ENCODE results near the gene NET1.

Gene NET1

DNA sequence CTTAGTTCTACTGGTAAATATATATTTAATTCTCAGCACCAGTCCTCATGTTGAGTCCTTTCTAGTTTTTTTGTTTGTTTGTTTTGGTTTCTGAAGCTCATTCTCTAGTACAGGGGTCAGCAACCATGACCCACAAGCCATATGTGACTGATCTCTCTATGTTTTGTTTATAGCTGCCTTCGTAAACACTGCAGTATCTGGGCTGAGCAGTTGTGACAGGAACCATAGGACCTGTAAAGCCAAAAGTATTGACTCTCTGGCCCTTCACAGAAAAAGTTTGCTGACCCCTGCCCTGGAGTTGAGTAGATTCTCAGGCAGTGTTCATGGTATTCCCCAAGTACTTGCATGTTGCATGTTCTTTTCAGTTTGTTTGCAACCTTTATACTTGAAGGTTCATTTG is 20.8 kb downstream of the NET1 start:
- Histone ChIP-seq H3K27me3 (ENCODE audit: insufficient read depth, insufficient read length) (no peaks in the 10 kb centered on the region), H3K36me3 (ENCODE audit: insufficient read depth, insufficient read length, low read length) (peaks cover 18% of the 10 kb centered on the region), H3K4me1 (ENCODE audit: insufficient read depth, insufficient read length) (no peaks in the 10 kb centered on the region), H3K9me3 (ENCODE audit: insufficient read depth, low read length) (no peaks in the 10 kb centered on the region), H3K9ac (ENCODE audit: insufficient read length, low read depth) (no peak overlapping the region), H3K4me3 (ENCODE audit: insufficient read length, low read depth) (no peak overlapping the region)
- DNase-seq (ENCODE audit: low read depth, low spot score): no peak
- TF ChIP-seq SUZ12 (IDR thresholded peaks at IDR 0.05; ENCODE audit: extremely low read depth, insufficient read depth, insufficient read length) (no peak), ZNF274 (IDR thresholded peaks at IDR 0.05; ENCODE audit: low read depth, low read length) (no peak), YY1 (IDR thresholded peaks at IDR 0.05; ENCODE audit: insufficient read depth, insufficient read length) (no peak)

GRCh38 chr10:5434017-5434753 is 21.8 kb downstream of the NET1 start:
- no peak for DNase-seq (ENCODE audit: low read depth, low spot score)
- peaks cover 14% of the 10 kb centered on the region for H3K36me3 ChIP-seq (ENCODE audit: insufficient read depth, insufficient read length, low read length)
- no peaks in the 10 kb centered on the region for H3K27me3 ChIP-seq (ENCODE audit: insufficient read depth, insufficient read length)
- TF ChIP-seq SUZ12 (IDR thresholded peaks at IDR 0.05; ENCODE audit: extremely low read depth, insufficient read depth, insufficient read length) (no peak), YY1 (IDR thresholded peaks at IDR 0.05; ENCODE audit: insufficient read depth, insufficient read length) (no peak), ZNF274 (IDR thresholded peaks at IDR 0.05; ENCODE audit: low read depth, low read length) (no peak)
- no peak overlapping the region for H3K4me3 ChIP-seq (ENCODE audit: insufficient read length, low read depth)
- H3K9ac ChIP-seq (ENCODE audit: insufficient read length, low read depth): no peak overlapping the region
- no peaks in the 10 kb centered on the region for H3K9me3 ChIP-seq (ENCODE audit: insufficient read depth, low read length)
- no peaks in the 10 kb centered on the region for H3K4me1 ChIP-seq (ENCODE audit: insufficient read depth, insufficient read length)

GRCh38 chr10:5435328-5435727 is 23.0 kb downstream of the NET1 start:
- H3K36me3 ChIP-seq (ENCODE audit: insufficient read depth, insufficient read length, low read length): peaks cover 4% of the 10 kb centered on the region
- TF ChIP-seq ZNF274 (IDR thresholded peaks at IDR 0.05; ENCODE audit: low read depth, low read length) (no peak), YY1 (IDR thresholded peaks at IDR 0.05; ENCODE audit: insufficient read depth, insufficient read length) (no peak), SUZ12 (IDR thresholded peaks at IDR 0.05; ENCODE audit: extremely low read depth, insufficient read depth, insufficient read length) (no peak)

GRCh38 chr10:5440206-5440605 is 27.8 kb downstream of the NET1 start:
- Histone ChIP-seq H3K36me3 (ENCODE audit: insufficient read depth, insufficient read length, low read length) (peaks cover 8% of the 10 kb centered on the region), H3K4me1 (ENCODE audit: insufficient read depth, insufficient read length) (no peaks in the 10 kb centered on the region), H3K9ac (ENCODE audit: insufficient read length, low read depth) (no peak overlapping the region), H3K4me3 (ENCODE audit: insufficient read length, low read depth) (no peak overlapping the region), H3K27me3 (ENCODE audit: insufficient read depth, insufficient read length) (no peaks in the 10 kb centered on the region), H3K9me3 (ENCODE audit: insufficient read depth, low read length) (no peaks in the 10 kb centered on the region)
- no peak for TF ChIP-seq ZNF274 (IDR thresholded peaks at IDR 0.05; ENCODE audit: low read depth, low read length)
- no peak for TF ChIP-seq SUZ12 (IDR thresholded peaks at IDR 0.05; ENCODE audit: extremely low read depth, insufficient read depth, insufficient read length)
- DNase-seq (ENCODE audit: low read depth, low spot score): no peak

More at GRCh38 chr10:5435328-5435727, 23.0 kb downstream of the NET1 start:
- Histone ChIP-seq H3K4me1 (ENCODE audit: insufficient read depth, insufficient read length) (no peaks in the 10 kb centered on the region), H3K9me3 (ENCODE audit: insufficient read depth, low read length) (no peaks in the 10 kb centered on the region), H3K27me3 (ENCODE audit: insufficient read depth, insufficient read length) (no peaks in the 10 kb centered on the region), H3K4me3 (ENCODE audit: insufficient read length, low read depth) (no peak overlapping the region), H3K9ac (ENCODE audit: insufficient read length, low read depth) (no peak overlapping the region)
- DNase-seq (ENCODE audit: low read depth, low spot score): no peak

DNA sequence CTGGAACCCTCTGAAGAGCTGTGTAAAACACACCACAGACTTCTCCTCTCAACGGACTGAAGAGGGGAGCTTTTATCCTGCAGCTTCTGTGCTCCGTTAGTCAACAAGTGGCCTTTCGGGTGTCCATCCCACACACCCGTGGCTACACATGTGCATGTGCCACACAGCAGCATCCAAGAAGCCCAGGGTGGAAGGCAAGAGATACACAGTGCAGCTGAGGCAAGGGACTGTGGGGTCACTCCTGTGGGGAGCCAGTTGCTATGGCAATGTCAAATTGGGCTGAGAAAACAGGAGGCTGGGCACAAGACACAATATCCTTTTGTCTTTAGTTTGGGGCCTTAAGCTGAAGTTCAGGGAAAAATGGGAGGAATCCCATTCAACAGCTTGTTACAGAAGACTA is 28.7 kb downstream of the NET1 start:
- no peak overlapping the region for H3K9ac ChIP-seq (ENCODE audit: insufficient read length, low read depth)
- no peaks in the 10 kb centered on the region for H3K27me3 ChIP-seq (ENCODE audit: insufficient read depth, insufficient read length)
- H3K4me3 ChIP-seq (ENCODE audit: insufficient read length, low read depth): no peak overlapping the region
- H3K4me1 ChIP-seq (ENCODE audit: insufficient read depth, insufficient read length): no peaks in the 10 kb centered on the region
- peaks cover 8% of the 10 kb centered on the region for H3K36me3 ChIP-seq (ENCODE audit: insufficient read depth, insufficient read length, low read length)
- no peak for TF ChIP-seq ZNF274 (IDR thresholded peaks at IDR 0.05; ENCODE audit: low read depth, low read length)
- TF ChIP-seq SUZ12 (IDR thresholded peaks at IDR 0.05; ENCODE audit: extremely low read depth, insufficient read depth, insufficient read length): no peak
- no peak for TF ChIP-seq YY1 (IDR thresholded peaks at IDR 0.05; ENCODE audit: insufficient read depth, insufficient read length)
- no peaks in the 10 kb centered on the region for H3K9me3 ChIP-seq (ENCODE audit: insufficient read depth, low read length)
- no peak for DNase-seq (ENCODE audit: low read depth, low spot score)

DNA sequence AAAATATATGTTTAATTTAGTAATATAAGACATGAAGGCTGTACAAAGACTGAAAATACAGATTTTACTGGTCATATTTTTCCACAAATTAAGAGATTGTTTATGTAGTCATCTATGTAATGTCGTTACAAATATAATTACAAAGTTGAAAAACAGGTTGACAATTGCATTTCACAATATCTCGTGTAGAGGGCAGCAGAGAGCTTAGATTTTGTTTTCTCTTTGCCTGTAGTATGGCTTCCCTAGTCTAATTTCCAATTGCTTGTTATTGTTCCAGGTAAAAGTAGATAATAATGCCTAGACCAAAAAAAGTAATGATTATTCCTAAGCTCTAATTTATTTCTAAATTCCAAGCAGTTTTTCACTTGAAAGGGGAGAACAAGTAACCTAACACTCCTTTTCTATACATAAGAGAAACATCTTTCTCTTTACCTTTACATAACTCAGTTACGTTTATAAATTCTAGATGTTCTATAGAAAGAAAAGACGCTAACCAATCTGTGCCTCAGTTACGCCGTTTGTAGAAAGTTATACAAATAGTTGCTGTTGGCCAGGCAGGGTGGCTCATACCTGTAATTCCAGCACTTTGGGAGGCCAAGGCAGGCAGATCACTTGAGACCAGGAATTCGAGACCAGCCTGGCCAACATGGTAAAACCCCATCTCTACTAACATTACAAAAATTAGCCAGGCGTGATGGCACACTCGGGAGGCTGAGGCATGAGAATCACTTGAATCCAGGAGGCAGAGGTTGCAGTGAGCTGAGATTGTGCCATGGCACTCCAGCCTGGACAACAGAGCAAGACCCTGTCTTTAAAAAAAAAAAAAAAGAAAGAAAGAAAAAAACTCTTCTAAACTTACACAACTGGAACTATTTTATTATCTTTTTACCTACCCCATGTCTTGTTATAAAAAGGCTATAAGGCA is 30.0 kb downstream of the NET1 start:
- no peak for DNase-seq (ENCODE audit: low read depth, low spot score)
- TF ChIP-seq SUZ12 (IDR thresholded peaks at IDR 0.05; ENCODE audit: extremely low read depth, insufficient read depth, insufficient read length) (no peak), YY1 (IDR thresholded peaks at IDR 0.05; ENCODE audit: insufficient read depth, insufficient read length) (no peak), ZNF274 (IDR thresholded peaks at IDR 0.05; ENCODE audit: low read depth, low read length) (no peak)
- no peaks in the 10 kb centered on the region for H3K9me3 ChIP-seq (ENCODE audit: insufficient read depth, low read length)
- no peaks in the 10 kb centered on the region for H3K4me1 ChIP-seq (ENCODE audit: insufficient read depth, insufficient read length)
- peaks cover 8% of the 10 kb centered on the region for H3K36me3 ChIP-seq (ENCODE audit: insufficient read depth, insufficient read length, low read length)
- no peak overlapping the region for H3K9ac ChIP-seq (ENCODE audit: insufficient read length, low read depth)
- no peak overlapping the region for H3K4me3 ChIP-seq (ENCODE audit: insufficient read length, low read depth)
- H3K27me3 ChIP-seq (ENCODE audit: insufficient read depth, insufficient read length): no peaks in the 10 kb centered on the region

- H3K9ac ChIP-seq (ENCODE audit: insufficient read length, low read depth): no peak overlapping the region
- H3K36me3 ChIP-seq (ENCODE audit: insufficient read depth, insufficient read length, low read length): peaks cover 8% of the 10 kb centered on the region
- H3K4me3 ChIP-seq (ENCODE audit: insufficient read length, low read depth): no peak overlapping the region
- DNase-seq (ENCODE audit: low read depth, low spot score): no peak
- TF ChIP-seq ZNF274 (IDR thresholded peaks at IDR 0.05; ENCODE audit: low read depth, low read length) (no peak), YY1 (IDR thresholded peaks at IDR 0.05; ENCODE audit: insufficient read depth, insufficient read length) (no peak), SUZ12 (IDR thresholded peaks at IDR 0.05; ENCODE audit: extremely low read depth, insufficient read depth, insufficient read length) (no peak)
- H3K27me3 ChIP-seq (ENCODE audit: insufficient read depth, insufficient read length): no peaks in the 10 kb centered on the region
- no peaks in the 10 kb centered on the region for H3K4me1 ChIP-seq (ENCODE audit: insufficient read depth, insufficient read length)
- H3K9me3 ChIP-seq (ENCODE audit: insufficient read depth, low read length): no peaks in the 10 kb centered on the region
These were observed 30.6 kb downstream of the NET1 start for GRCh38 chr10:5442990-5443370.

Data from NT2/D1 (cell line).